ENCODE measurements around the gene PLIN3.

DNA sequence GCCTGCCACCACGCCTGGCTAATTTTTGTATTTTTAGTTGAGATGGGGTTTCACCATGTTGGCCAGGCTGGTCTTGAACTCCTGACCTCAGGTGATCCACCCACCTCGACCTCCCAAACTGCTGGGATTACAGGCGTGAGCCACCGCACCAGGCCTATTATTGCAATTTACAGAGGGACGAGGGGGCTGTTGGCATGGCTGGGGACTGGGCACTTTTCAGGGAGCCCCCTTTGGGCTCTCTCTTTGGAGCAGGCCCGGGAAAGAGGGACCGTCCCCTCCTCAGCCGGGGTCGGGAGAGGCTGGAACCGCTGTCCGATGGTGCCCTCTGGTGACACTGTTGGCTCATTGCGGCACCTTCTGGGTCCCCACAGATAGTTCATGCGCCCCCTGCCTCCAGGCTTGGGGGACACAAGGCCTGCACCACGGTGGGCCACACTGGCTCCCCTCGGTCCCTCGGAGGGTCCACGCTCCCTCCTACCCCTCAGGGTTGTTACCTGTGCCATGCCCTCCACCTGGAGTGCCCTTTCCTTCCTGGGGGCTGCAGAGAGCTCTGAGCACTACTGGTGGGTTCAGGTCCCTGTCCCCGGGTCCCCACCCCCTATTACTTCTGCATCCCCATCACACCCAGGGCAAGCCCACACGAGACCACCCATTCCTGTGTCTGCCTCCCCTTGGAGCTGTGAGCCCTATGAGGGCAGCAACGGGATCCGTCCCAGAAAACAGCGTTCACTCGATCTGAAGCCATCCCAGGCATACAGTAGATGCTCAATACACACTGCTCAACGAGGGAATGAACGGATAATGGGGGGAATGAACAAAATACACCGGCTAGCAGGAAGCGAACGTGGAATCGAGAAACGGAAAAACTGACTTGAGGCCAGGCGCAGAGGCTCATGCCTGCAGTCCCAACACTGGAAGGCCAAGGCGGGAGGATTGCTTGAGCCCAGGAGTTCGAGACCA lies 63.5 kb downstream of the PLIN3 start:
- TF ChIP-seq, protein P1, sequence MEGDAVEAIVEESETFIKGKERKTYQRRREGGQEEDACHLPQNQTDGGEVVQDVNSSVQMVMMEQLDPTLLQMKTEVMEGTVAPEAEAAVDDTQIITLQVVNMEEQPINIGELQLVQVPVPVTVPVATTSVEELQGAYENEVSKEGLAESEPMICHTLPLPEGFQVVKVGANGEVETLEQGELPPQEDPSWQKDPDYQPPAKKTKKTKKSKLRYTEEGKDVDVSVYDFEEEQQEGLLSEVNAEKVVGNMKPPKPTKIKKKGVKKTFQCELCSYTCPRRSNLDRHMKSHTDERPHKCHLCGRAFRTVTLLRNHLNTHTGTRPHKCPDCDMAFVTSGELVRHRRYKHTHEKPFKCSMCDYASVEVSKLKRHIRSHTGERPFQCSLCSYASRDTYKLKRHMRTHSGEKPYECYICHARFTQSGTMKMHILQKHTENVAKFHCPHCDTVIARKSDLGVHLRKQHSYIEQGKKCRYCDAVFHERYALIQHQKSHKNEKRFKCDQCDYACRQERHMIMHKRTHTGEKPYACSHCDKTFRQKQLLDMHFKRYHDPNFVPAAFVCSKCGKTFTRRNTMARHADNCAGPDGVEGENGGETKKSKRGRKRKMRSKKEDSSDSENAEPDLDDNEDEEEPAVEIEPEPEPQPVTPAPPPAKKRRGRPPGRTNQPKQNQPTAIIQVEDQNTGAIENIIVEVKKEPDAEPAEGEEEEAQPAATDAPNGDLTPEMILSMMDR (IDR thresholded peaks at IDR 0.05) = peak; percentile 5 to 64 (median 32)
- TF ChIP-seq POLR2AphosphoS5 (IDR thresholded peaks at IDR 0.05) = no peak
- no peak for TF ChIP-seq POLR2A (IDR thresholded peaks at IDR 0.05)
- no peak for TF ChIP-seq EP300 (IDR thresholded peaks at IDR 0.05)
